Dendritic cell treated with granulocyte-macrophage colony-stimulating factor and Interleukin-4, amounts not matched to agents 40 ng/mL and 50 ng/mL, for 4 days (primary cell): ENCODE data around the gene ERO1B.

ENCODE experiments used
- H3K27ac Mint-ChIP-seq: one replicate; pipeline ENCODE4 v1.8.0; 2022; ENCODE audit warnings: mild to moderate bottlenecking, mixed read lengths
- H3K27me3 Mint-ChIP-seq: one replicate; pipeline ENCODE4 v1.8.0; 2022; ENCODE audit warnings: mild to moderate bottlenecking, mixed read lengths
- H3K36me3 Mint-ChIP-seq: one replicate; pipeline ENCODE4 v1.8.0; 2022; ENCODE audit warnings: low read depth, mixed read lengths
- H3K4me1 Mint-ChIP-seq: one replicate; pipeline ENCODE4 v1.8.0; 2022; ENCODE audit warnings: low read depth, mixed read lengths
- H3K4me3 Mint-ChIP-seq: one replicate; pipeline ENCODE4 v1.8.0; 2022; ENCODE audit warnings: mild to moderate bottlenecking, moderate library complexity, mixed read lengths
- H3K9me3 Mint-ChIP-seq: one replicate; pipeline ENCODE4 v1.8.0; 2022; ENCODE audit warnings: mixed read lengths
- intact Hi-C: fragments of 100-400 bp; cut with micrococcal nuclease; formaldehyde crosslinking; loops from one replicate; pipeline ENCODE4 v1.15.0; 2022

Gene ERO1B

GRCh38 chr1:236257216-236257615 is 24.5 kb downstream of the ERO1B start:
- peaks cover 64% of the 10 kb centered on the region for H3K36me3 Mint-ChIP-seq
- peaks cover 49% of the 10 kb centered on the region for H3K9me3 Mint-ChIP-seq
- H3K27ac Mint-ChIP-seq, result no peak overlapping the region
- intact Hi-C loops, result no loop called here
- H3K4me3 Mint-ChIP-seq, result no peak overlapping the region
- H3K27me3 Mint-ChIP-seq, result no peaks in the 10 kb centered on the region
- peaks cover 8% of the 10 kb centered on the region for H3K4me1 Mint-ChIP-seq

DNA sequence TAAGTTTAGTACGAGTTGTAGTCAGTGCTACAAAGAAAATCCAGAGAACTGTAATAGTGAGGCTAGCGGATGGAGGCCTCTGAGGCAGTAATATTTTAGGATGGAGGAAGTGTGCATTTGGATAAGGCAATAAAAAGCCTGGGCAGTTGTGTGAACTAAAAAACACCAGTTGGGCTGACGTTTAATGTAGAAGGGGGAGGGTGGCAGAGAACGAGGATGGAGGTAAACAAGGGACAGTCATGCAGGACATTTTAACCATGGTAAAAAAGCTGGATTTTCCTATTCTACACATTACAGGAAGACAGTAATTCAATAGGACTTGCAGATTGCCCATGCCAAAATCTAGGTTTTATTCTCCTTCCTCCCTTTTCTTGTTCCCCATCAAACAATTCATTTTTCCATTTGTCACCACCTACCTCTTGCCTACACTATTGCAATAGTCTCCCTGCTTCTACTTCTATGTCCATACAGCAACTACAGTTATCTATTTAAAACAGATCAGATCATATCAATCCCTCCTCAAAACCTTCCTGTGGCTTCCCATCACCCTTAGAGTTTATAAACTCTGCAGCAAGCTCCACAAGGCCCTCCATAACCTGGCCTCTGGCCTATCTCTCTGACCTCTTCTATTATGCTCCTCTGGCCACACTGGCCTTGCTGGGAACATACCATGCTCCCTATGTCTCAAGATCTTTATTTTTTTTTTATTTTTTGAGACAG is 27.7 kb downstream of the ERO1B start:
- Mint-ChIP-seq H3K27ac (no peak overlapping the region), H3K4me3 (no peak overlapping the region), H3K27me3 (no peaks in the 10 kb centered on the region), H3K4me1 (peaks cover 8% of the 10 kb centered on the region), H3K36me3 (peaks cover 33% of the 10 kb centered on the region), H3K9me3 (peaks cover 21% of the 10 kb centered on the region)
- intact Hi-C loops, result no loop called here

DNA sequence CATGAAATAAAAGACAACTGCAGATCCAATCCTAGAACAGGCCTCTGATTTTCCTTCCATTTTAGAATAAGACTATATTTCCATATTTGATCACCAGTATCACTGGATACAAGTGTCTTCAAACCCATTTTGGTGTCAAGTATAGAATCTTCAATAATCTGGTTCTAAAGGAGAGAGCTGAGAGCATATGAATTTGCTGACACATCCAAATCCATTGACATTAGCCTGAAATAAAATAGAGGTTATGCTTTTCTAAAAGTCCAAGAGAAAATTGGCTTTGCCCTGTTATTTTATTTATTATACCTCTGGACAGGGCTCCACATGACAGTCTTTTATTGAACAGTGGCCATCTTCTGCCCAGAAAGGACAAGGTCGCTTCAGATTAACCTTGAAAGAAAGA is 28.6 kb downstream of the ERO1B start:
- Mint-ChIP-seq H3K27me3 (no peaks in the 10 kb centered on the region), H3K4me1 (peaks cover 8% of the 10 kb centered on the region), H3K4me3 (no peak overlapping the region), H3K9me3 (peaks cover 11% of the 10 kb centered on the region), H3K27ac (no peak overlapping the region), H3K36me3 (peaks cover 29% of the 10 kb centered on the region)
- intact Hi-C loops, result no loop called here

- Mint-ChIP-seq H3K4me3 (no peak overlapping the region), H3K36me3 (peaks cover 27% of the 10 kb centered on the region), H3K4me1 (peaks cover 8% of the 10 kb centered on the region), H3K9me3 (no peaks in the 10 kb centered on the region), H3K27me3 (no peaks in the 10 kb centered on the region), H3K27ac (no peak overlapping the region)
- intact Hi-C loops, result no loop called here
Measured at GRCh38 chr1:236251587-236251986, 30.2 kb downstream of the ERO1B start.

- H3K9me3 Mint-ChIP-seq, result no peaks in the 10 kb centered on the region
- peaks cover 23% of the 10 kb centered on the region for H3K36me3 Mint-ChIP-seq
- no peaks in the 10 kb centered on the region for H3K4me1 Mint-ChIP-seq
- H3K4me3 Mint-ChIP-seq, result no peak overlapping the region
- intact Hi-C loops, result no loop called here
- no peaks in the 10 kb centered on the region for H3K27me3 Mint-ChIP-seq
- H3K27ac Mint-ChIP-seq, result no peak overlapping the region
Measured at GRCh38 chr1:236247286-236247685, 34.5 kb downstream of the ERO1B start.

DNA sequence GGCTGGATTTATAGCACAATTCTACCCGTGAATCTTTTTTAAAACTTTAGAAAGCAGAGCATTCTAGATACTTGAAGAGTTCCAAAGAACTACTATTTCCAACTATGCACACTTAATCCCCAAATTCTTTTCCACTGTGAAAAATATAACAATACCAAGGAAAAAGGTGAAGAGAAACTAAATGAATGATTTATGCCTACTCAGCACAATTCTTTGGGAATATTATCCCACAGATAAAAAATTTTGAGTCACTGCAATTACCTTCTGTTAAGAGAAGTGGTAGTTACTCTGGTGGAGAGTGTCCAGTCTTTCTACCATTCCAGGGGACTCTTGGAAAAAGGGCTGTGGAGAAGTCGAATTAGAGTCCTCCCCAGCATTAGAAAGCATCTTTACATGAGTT is 39.2 kb downstream of the ERO1B start:
- Mint-ChIP-seq H3K36me3 (peaks cover 29% of the 10 kb centered on the region), H3K4me1 (no peaks in the 10 kb centered on the region), H3K27me3 (no peaks in the 10 kb centered on the region), H3K9me3 (no peaks in the 10 kb centered on the region), H3K27ac (no peak overlapping the region), H3K4me3 (no peak overlapping the region)
- intact Hi-C loops, result no loop called here

DNA sequence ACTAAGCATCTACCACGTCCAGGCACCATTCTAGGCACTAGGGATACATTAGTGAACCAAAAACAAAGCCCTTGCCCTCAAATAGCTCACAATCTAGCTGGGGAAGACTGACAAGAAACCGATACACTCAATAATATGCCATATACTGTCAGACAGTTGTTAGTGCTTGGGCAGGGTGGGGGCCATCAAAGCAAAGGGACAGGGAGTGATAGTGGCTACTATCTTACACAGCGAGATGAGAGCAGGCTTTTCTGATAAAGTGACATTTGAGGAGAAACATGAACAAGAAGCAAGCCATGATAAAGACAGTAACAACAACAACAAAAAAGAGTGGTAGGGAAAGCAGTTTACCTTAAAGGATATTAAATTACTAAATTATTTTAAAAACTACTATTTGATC is 41.1 kb downstream of the ERO1B start:
- Mint-ChIP-seq H3K36me3 (peaks cover 31% of the 10 kb centered on the region), H3K27ac (no peak overlapping the region), H3K27me3 (no peaks in the 10 kb centered on the region), H3K4me1 (no peaks in the 10 kb centered on the region), H3K9me3 (no peaks in the 10 kb centered on the region), H3K4me3 (no peak overlapping the region)
- intact Hi-C loops, result no loop called here

- intact Hi-C loops, result no loop called here
- Mint-ChIP-seq H3K27me3 (no peaks in the 10 kb centered on the region), H3K4me1 (peaks cover 2% of the 10 kb centered on the region), H3K4me3 (no peak overlapping the region), H3K36me3 (peaks cover 32% of the 10 kb centered on the region), H3K9me3 (no peaks in the 10 kb centered on the region), H3K27ac (no peak overlapping the region)
Measured at GRCh38 chr1:236239092-236239585, 42.6 kb downstream of the ERO1B start.

GRCh38 chr1:236235116-236235515 is 46.6 kb downstream of the ERO1B start:
- Mint-ChIP-seq H3K27me3 (no peaks in the 10 kb centered on the region), H3K36me3 (peaks cover 27% of the 10 kb centered on the region)
- intact Hi-C loops, result no loop called here

GRCh38 chr1:236228411-236228810 is 53.3 kb downstream of the ERO1B start:
- Mint-ChIP-seq H3K4me1 (peaks cover 15% of the 10 kb centered on the region), H3K27ac (no peak overlapping the region), H3K4me3 (no peak overlapping the region), H3K9me3 (no peaks in the 10 kb centered on the region), H3K27me3 (no peaks in the 10 kb centered on the region), H3K36me3 (peaks cover 19% of the 10 kb centered on the region)
- intact Hi-C loops, result no loop called here

More at GRCh38 chr1:236235116-236235515, 46.6 kb downstream of the ERO1B start:
- Mint-ChIP-seq H3K4me3 (no peak overlapping the region), H3K9me3 (no peaks in the 10 kb centered on the region), H3K4me1 (peaks cover 6% of the 10 kb centered on the region), H3K27ac (no peak overlapping the region)

- peaks cover 21% of the 10 kb centered on the region for H3K36me3 Mint-ChIP-seq
- no peaks in the 10 kb centered on the region for H3K9me3 Mint-ChIP-seq
- peaks cover 11% of the 10 kb centered on the region for H3K4me1 Mint-ChIP-seq
- intact Hi-C loops, result no loop called here
- H3K27ac Mint-ChIP-seq, result peak overlapping the region; percentile 52
- H3K4me3 Mint-ChIP-seq, result no peak overlapping the region
- H3K27me3 Mint-ChIP-seq, result no peaks in the 10 kb centered on the region
Measured at GRCh38 chr1:236222632-236223031, 59.1 kb downstream of the ERO1B start.

GRCh38 chr1:236220473-236220872 is 61.3 kb downstream of the ERO1B start:
- intact Hi-C loops, result no loop called here
- H3K36me3 Mint-ChIP-seq, result peaks cover 18% of the 10 kb centered on the region
- H3K4me1 Mint-ChIP-seq, result peaks cover 11% of the 10 kb centered on the region
- no peak overlapping the region for H3K27ac Mint-ChIP-seq
- no peaks in the 10 kb centered on the region for H3K27me3 Mint-ChIP-seq
- H3K4me3 Mint-ChIP-seq, result no peak overlapping the region
- no peaks in the 10 kb centered on the region for H3K9me3 Mint-ChIP-seq

- H3K36me3 Mint-ChIP-seq, result peaks cover 65% of the 10 kb centered on the region
- no peak overlapping the region for H3K4me3 Mint-ChIP-seq
- H3K9me3 Mint-ChIP-seq, result no peaks in the 10 kb centered on the region
- intact Hi-C loops, result loop anchor here (10.0 kb wide), 1 partner anchor 50 kb away; no protein-coding TSS in a partner anchor
- no peaks in the 10 kb centered on the region for H3K27me3 Mint-ChIP-seq
- H3K27ac Mint-ChIP-seq, result no peak overlapping the region
- no peaks in the 10 kb centered on the region for H3K4me1 Mint-ChIP-seq
Measured at GRCh38 chr1:236214761-236215160, 67.0 kb downstream of the ERO1B start.

DNA sequence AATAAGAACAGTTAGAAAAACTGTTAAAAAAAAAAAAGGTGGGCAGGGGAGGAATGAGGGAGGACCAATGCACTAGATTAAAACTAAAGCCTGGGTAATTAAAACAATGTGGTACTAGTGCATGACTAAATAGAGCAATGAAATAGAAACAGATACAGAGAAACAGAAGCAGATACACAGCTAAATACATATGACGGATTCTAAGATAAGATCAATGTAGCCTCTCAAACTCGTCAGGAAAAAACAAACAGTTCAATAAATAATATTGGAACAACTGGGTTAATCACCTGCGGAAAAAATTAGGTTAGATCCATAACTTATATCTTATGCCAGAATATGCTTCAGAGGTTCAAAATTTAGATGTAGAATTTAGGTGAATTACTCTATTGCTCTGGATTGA is 68.2 kb downstream of the ERO1B start:
- Mint-ChIP-seq H3K4me1 (no peaks in the 10 kb centered on the region), H3K36me3 (peaks cover 71% of the 10 kb centered on the region), H3K27me3 (no peaks in the 10 kb centered on the region), H3K4me3 (no peak overlapping the region), H3K9me3 (no peaks in the 10 kb centered on the region), H3K27ac (no peak overlapping the region)
- intact Hi-C loops, result loop anchor here (10.0 kb wide), 1 partner anchor 49 kb away; no protein-coding TSS in a partner anchor

DNA sequence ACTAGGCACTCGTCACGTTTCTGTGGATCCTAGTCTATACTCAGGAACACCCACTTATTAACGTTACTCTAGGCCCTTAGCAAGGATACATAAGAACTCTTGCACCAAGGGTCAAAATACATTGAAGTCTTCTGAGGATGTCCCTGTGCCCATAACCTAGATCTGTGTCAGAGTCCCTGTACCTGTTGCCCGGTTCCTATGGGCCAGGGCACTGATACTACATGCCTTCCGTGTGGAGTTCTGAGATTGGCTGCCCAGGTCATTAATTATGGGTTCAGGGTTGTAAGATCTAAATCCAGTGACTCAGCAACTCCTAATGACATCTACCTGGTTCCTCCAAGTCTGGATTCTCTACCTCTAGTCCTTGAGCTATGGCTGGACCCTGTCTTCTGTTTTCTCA is 69.9 kb downstream of the ERO1B start:
- Mint-ChIP-seq H3K9me3 (no peaks in the 10 kb centered on the region), H3K27ac (no peak overlapping the region), H3K4me3 (no peak overlapping the region), H3K36me3 (peaks cover 71% of the 10 kb centered on the region), H3K27me3 (no peaks in the 10 kb centered on the region), H3K4me1 (peaks cover 7% of the 10 kb centered on the region)
- intact Hi-C loops, result loop anchor here (10.0 kb wide), 1 partner anchor 47 kb away; no protein-coding TSS in a partner anchor
